WTC11 (cell line): ENCODE measurements around the gene C2orf76.

Experiments used
- ATF2 ChIP-seq: sonication (generic); formaldehyde crosslinking; IDR thresholded peaks from 2 replicates; pipeline ENCODE4 v1.8.1; 2022; ENCODE audit warnings: low read depth, missing genetic modification reagents, borderline replicate concordance
- CTCF ChIP-seq: fragments of 200-600 bp; IDR thresholded peaks from 2 replicates; pipeline ENCODE4 v1.8.0; 2022; ENCODE audit warnings: antibody characterized with exemption
- FOXP1 ChIP-seq: sonication (generic); formaldehyde crosslinking; IDR thresholded peaks from 2 replicates; pipeline ENCODE4 v1.8.0; 2022; ENCODE audit warnings: missing genetic modification reagents, mild to moderate bottlenecking, moderate library complexity, borderline replicate concordance
- OVOL2 ChIP-seq: fragments of 250-450 bp; sonication (Bioruptor Pico); IDR thresholded peaks from 2 replicates; pipeline ENCODE4 v1.9.0; 2021; ENCODE audit warnings: mild to moderate bottlenecking, borderline replicate concordance
- SP1 ChIP-seq: sonication (generic); formaldehyde crosslinking; conservative IDR thresholded peaks from 2 replicates; pipeline ENCODE4 v1.8.1; 2022; ENCODE audit warnings: missing genetic modification reagents

- TF ChIP-seq CTCF (no peak), SP1 (no peak), FOXP1 (no peak), ATF2 (no peak), OVOL2 (CRISPR knock-in tag) (no peak)
Measured at GRCh38 chr2:119311371-119311770, 55.3 kb downstream of the C2orf76 start.
